SU-DHL-6 (cell line): ENCODE measurements around the gene IMPACT.

Experiments
- H2AFZ ChIP-seq: fragments of 200-600 bp; sonication (generic); 2 replicates; pipeline ENCODE4 v1.6.1; 2014; ENCODE audit warnings: low read depth, mild to moderate bottlenecking, moderate library complexity, mixed read lengths, antibody characterized with exemption, low read length; ENCODE audit not compliant: severe bottlenecking
- H3F3A ChIP-seq: fragments of 200-600 bp; shearing (Covaris generic); 2 replicates; pipeline ENCODE4 v1.6.0; 2016; ENCODE audit warnings: antibody characterized with exemption, mild to moderate bottlenecking; ENCODE audit not compliant: insufficient read depth
- H3K27ac ChIP-seq: fragments of 200-600 bp; sonication (generic); 2 replicates; pipeline ENCODE4 v1.5.1; 2016; ENCODE audit warnings: low read depth, mild to moderate bottlenecking, low read length, moderate library complexity, mixed read lengths
- H3K27me3 ChIP-seq: fragments of 200-600 bp; sonication (generic), shearing (Covaris generic); 2 replicates; pipeline ENCODE4 v1.6.0; 2014; ENCODE audit warnings: mild to moderate bottlenecking, low read length
- H3K36me3 ChIP-seq: fragments of 200-600 bp; sonication (generic); 2 replicates; pipeline ENCODE4 v1.6.1; 2014; ENCODE audit warnings: mild to moderate bottlenecking, low read length, mixed read lengths
- H3K4me2 ChIP-seq: fragments of 300-600, 200-600 bp; shearing (Covaris generic), sonication (generic); 2 replicates; pipeline ENCODE4 v1.6.0; 2014; ENCODE audit warnings: low read length, low read depth, mild to moderate bottlenecking; ENCODE audit not compliant: poor library complexity, severe bottlenecking
- H3K4me3 ChIP-seq: fragments of 200-600 bp; sonication (generic); 2 replicates; pipeline ENCODE4 v1.5.1; 2014; ENCODE audit warnings: antibody characterized with exemption, low read length, mild to moderate bottlenecking, mixed read lengths; ENCODE audit not compliant: insufficient read depth, poor library complexity, severe bottlenecking
- H3K79me2 ChIP-seq: fragments of 200-600 bp; sonication (generic); 2 replicates; pipeline ENCODE4 v1.6.1; 2014; ENCODE audit warnings: mild to moderate bottlenecking, low read length, moderate library complexity; ENCODE audit not compliant: insufficient read depth
- H3K9ac ChIP-seq: fragments of 200-600 bp; sonication (generic); 2 replicates; pipeline ENCODE4 v1.7.0; 2014; ENCODE audit warnings: mild to moderate bottlenecking, low read length
- H3K9me2 ChIP-seq: fragments of 200-600 bp; sonication (generic); replicated peaks from 2 replicates; pipeline ENCODE4 v1.6.1; 2014; ENCODE audit warnings: low read length; ENCODE audit not compliant: insufficient read depth
- H3K9me3 ChIP-seq: fragments of 200-600 bp; sonication (generic); 2 replicates; pipeline ENCODE4 v1.6.1; 2014; ENCODE audit warnings: low read length, mixed read lengths; ENCODE audit not compliant: insufficient read depth
- H4K20me1 ChIP-seq: fragments of 200-600 bp; sonication (generic); 2 replicates; pipeline ENCODE4 v1.6.1; 2014; ENCODE audit warnings: low read depth, mild to moderate bottlenecking, antibody characterized with exemption, low read length, moderate library complexity, mixed read lengths
- CTCF ChIP-seq: fragments of 200-600 bp; sonication (generic); IDR thresholded peaks from one replicate; pipeline ENCODE4 v1.5.1; 2017; ENCODE audit warnings: antibody characterized with exemption, mild to moderate bottlenecking, low read length, moderate library complexity; ENCODE audit not compliant: insufficient read depth, poor library complexity, severe bottlenecking
- EZH2phosphoT487 ChIP-seq: fragments of 200-600 bp; sonication (generic), shearing (Covaris generic); conservative IDR thresholded peaks from 2 replicates; pipeline ENCODE4 v1.6.1; 2018; ENCODE audit warnings: mild to moderate bottlenecking, antibody characterized with exemption, low read length, moderate library complexity, mixed read lengths

IMPACT gene

GRCh38 chr18:24402209-24402785, 24.2 kb upstream of the IMPACT start:
- H3K4me2 ChIP-seq = no peak overlapping the region

GRCh38 chr18:24403076-24403475, 23.4 kb upstream of the IMPACT start:
- TF ChIP-seq EZH2phosphoT487 = no peak
- H3K79me2 ChIP-seq = no peaks in the 10 kb centered on the region
- H4K20me1 ChIP-seq = no peaks in the 10 kb centered on the region
- no peak overlapping the region for H3K4me3 ChIP-seq
- no peaks in the 10 kb centered on the region for H3K36me3 ChIP-seq
- H3K27ac ChIP-seq = no peak overlapping the region
- no peak overlapping the region for H3K4me2 ChIP-seq
- H3K9ac ChIP-seq = no peak overlapping the region
- H3K9me2 ChIP-seq = no peaks in the 10 kb centered on the region
- no peaks in the 10 kb centered on the region for H3F3A ChIP-seq
- no peaks in the 10 kb centered on the region for H3K9me3 ChIP-seq
- no peaks in the 10 kb centered on the region for H3K27me3 ChIP-seq
- no peak overlapping the region for H2AFZ ChIP-seq

More at GRCh38 chr18:24402209-24402785, 24.2 kb upstream of the IMPACT start:
- Histone ChIP-seq H3K4me3 (no peak overlapping the region), H3K36me3 (no peaks in the 10 kb centered on the region), H3K79me2 (no peaks in the 10 kb centered on the region), H3K27me3 (no peaks in the 10 kb centered on the region), H2AFZ (no peak overlapping the region), H3K27ac (no peak overlapping the region), H4K20me1 (no peaks in the 10 kb centered on the region), H3K9me2 (no peaks in the 10 kb centered on the region), H3F3A (no peaks in the 10 kb centered on the region), H3K9me3 (no peaks in the 10 kb centered on the region), H3K9ac (no peak overlapping the region)
- no peak for TF ChIP-seq EZH2phosphoT487
- peak; percentile 37 for TF ChIP-seq CTCF

- no peak overlapping the region for H3K4me2 ChIP-seq
- H3K36me3 ChIP-seq = no peaks in the 10 kb centered on the region
- TF ChIP-seq CTCF (no peak), EZH2phosphoT487 (no peak)
- H3K4me3 ChIP-seq = no peak overlapping the region
- H3K9me2 ChIP-seq = no peaks in the 10 kb centered on the region
- H3F3A ChIP-seq = no peaks in the 10 kb centered on the region
- H4K20me1 ChIP-seq = no peaks in the 10 kb centered on the region
- H2AFZ ChIP-seq = no peak overlapping the region
- H3K9ac ChIP-seq = no peak overlapping the region
- no peaks in the 10 kb centered on the region for H3K79me2 ChIP-seq
- H3K9me3 ChIP-seq = no peaks in the 10 kb centered on the region
- H3K27ac ChIP-seq = no peak overlapping the region
- no peaks in the 10 kb centered on the region for H3K27me3 ChIP-seq
These were observed 21.9 kb upstream of the IMPACT start for GRCh38 chr18:24404591-24404990.

GRCh38 chr18:24408496-24408895, 18.0 kb upstream of the IMPACT start:
- Histone ChIP-seq H3K9me2 (no peaks in the 10 kb centered on the region), H3K27me3 (no peaks in the 10 kb centered on the region)
- TF ChIP-seq CTCF (no peak), EZH2phosphoT487 (no peak)

More at GRCh38 chr18:24408496-24408895, 18.0 kb upstream of the IMPACT start:
- Histone ChIP-seq H3K79me2 (no peaks in the 10 kb centered on the region), H3K4me2 (no peak overlapping the region), H3K9me3 (no peaks in the 10 kb centered on the region), H3K36me3 (no peaks in the 10 kb centered on the region), H3K4me3 (no peak overlapping the region), H2AFZ (no peak overlapping the region), H3F3A (no peaks in the 10 kb centered on the region), H3K9ac (no peak overlapping the region), H3K27ac (no peak overlapping the region), H4K20me1 (no peaks in the 10 kb centered on the region)
